GF-D8 (cell line): ENCODE results near the gene ITIH2.
"Not testable (repeated sequence)": the region's sequence is repeated elsewhere in the genome, so short reads cannot be mapped to it uniquely, and the experiment has no call there.

Source experiments
- DNase-seq: peaks from one replicate; lab custom pipeline; 2025; lab: John Stamatoyannopoulos, UW

ITIH2 gene

GRCh38 chr10:7697426-7697825, 5.7 kb upstream of the ITIH2 start:
- DNase-seq = no peak

GRCh38 chr10:7700577-7701125, 2.5 kb upstream of the ITIH2 start:
- DNase-seq = no peak

- no peak for DNase-seq
Measured at GRCh38 chr10:7701158-7701742, 1.9 kb upstream of the ITIH2 start.

GRCh38 chr10:7702288-7702812, 766 bp upstream of the ITIH2 start:
- DNase-seq = no peak

GRCh38 chr10:7704071-7705016, 1.2 kb downstream of the ITIH2 start:
- DNase-seq = no peak

GRCh38 chr10:7705341-7705740, 2.2 kb downstream of the ITIH2 start:
- no peak for DNase-seq

GRCh38 chr10:7706534-7707073, 3.5 kb downstream of the ITIH2 start:
- no peak for DNase-seq

GRCh38 chr10:7707102-7707501, 4.0 kb downstream of the ITIH2 start:
- no peak for DNase-seq

GRCh38 chr10:7707858-7708622, 4.9 kb downstream of the ITIH2 start:
- DNase-seq = no peak

- no peak for DNase-seq
Measured at GRCh38 chr10:7708832-7709231, 5.7 kb downstream of the ITIH2 start.

- no peak for DNase-seq
Measured at GRCh38 chr10:7710446-7710845, 7.3 kb downstream of the ITIH2 start.

GRCh38 chr10:7711075-7711474, 8.0 kb downstream of the ITIH2 start:
- not testable (repeated sequence) for DNase-seq

- DNase-seq = no peak
Measured at GRCh38 chr10:7715515-7715914, 12.4 kb downstream of the ITIH2 start.

- DNase-seq = no peak
Measured at GRCh38 chr10:7717767-7718166, 14.7 kb downstream of the ITIH2 start.

- no peak for DNase-seq
Measured at GRCh38 chr10:7718685-7719084, 15.6 kb downstream of the ITIH2 start.

- DNase-seq = no peak
Measured at GRCh38 chr10:7720478-7720877, 17.4 kb downstream of the ITIH2 start.

GRCh38 chr10:7722927-7723529, 19.9 kb downstream of the ITIH2 start:
- no peak for DNase-seq

GRCh38 chr10:7734821-7735220, 31.7 kb downstream of the ITIH2 start:
- no peak for DNase-seq

- DNase-seq = no peak
Measured at GRCh38 chr10:7738536-7739407, 35.7 kb downstream of the ITIH2 start.

GRCh38 chr10:7744307-7744706, 41.2 kb downstream of the ITIH2 start:
- no peak for DNase-seq
